Heart right ventricle (tissue), 16 donors: Measurements from ENCODE around the gene IQGAP1. TPM values are rescaled to one million over a fixed set of nuclear protein-coding genes. Genes with fewer than 3 reads are reported as not detected.
A peak's percentile ranks its signal among the peaks of the same experiment; 100 is the strongest.
"Not testable (repeated sequence)": the region's sequence is repeated elsewhere in the genome, so short reads cannot be mapped to it uniquely, and the experiment has no call there.

ENCODE experiments used
- ATAC-seq, 8 donors: fragments of 200-7000 bp; cut with Tn5 transposase; one replicate each; pipeline ENCODE4 v1.9.1; 2020; ENCODE audit warnings: mild to moderate bottlenecking in 8 of 8, moderate library complexity in 8 of 8, moderate number of reproducible peaks in 1 of 8
- DNase-seq, 2 donors: peaks; one replicate each; pipeline ENCODE4 v3.0.0-alpha.2; 2020
- H3K27ac ChIP-seq, 10 donors: fragments of 200-600 bp; sonication (generic) in 2 of 10; one replicate each; pipeline versions ENCODE4 v1.5.0 to v1.8.0; 2020 to 2022; ENCODE audit warnings: mild to moderate bottlenecking in 3 of 10
- H3K27me3 ChIP-seq, 7 donors: fragments of 200-600 bp; one replicate each; pipeline ENCODE4 v1.8.0; 2021 to 2022; ENCODE audit warnings: mild to moderate bottlenecking in 2 of 7
- H3K36me3 ChIP-seq, 9 donors: fragments of 200-600 bp; sonication (generic) in 1 of 9; one replicate each; pipeline versions ENCODE4 v1.5.0 to v1.8.0; 2020 to 2022; ENCODE audit warnings: mild to moderate bottlenecking in 2 of 9
- H3K4me1 ChIP-seq, 9 donors: fragments of 200-600 bp; sonication (generic) in 1 of 9; one replicate each; pipeline versions ENCODE4 v1.5.0 to v1.8.0; 2020 to 2022; ENCODE audit warnings: mild to moderate bottlenecking in 4 of 9
- H3K4me3 ChIP-seq, 10 donors: fragments of 200-600 bp; sonication (generic) in 2 of 10; one replicate each; pipeline versions ENCODE4 v1.5.0 to v1.8.0; 2020 to 2022; ENCODE audit warnings: mild to moderate bottlenecking in 7 of 10, moderate library complexity in 2 of 10
- H3K9me3 ChIP-seq, 11 donors: fragments of 200-600 bp in 10 of 11; sonication (generic) in 2 of 11; one replicate each; pipeline versions ENCODE4 v1.5.0 to v1.8.0; 2013 to 2022; ENCODE audit warnings: mild to moderate bottlenecking in 2 of 11, control low read depth in 1 of 11, moderate library complexity in 1 of 11
- WGBS, 2 donors: extraction: QIAGEN DNeasy Blood & Tissue Kit; methylation state at CpG; one replicate each; pipeline ENCODE4 v1.1.7; 2013; ENCODE audit warnings: inconsistent platforms in 1 of 2; 5-methylcytosine and 5-hydroxymethylcytosine counted together
- intact Hi-C, 10 donors: fragments of 100-400 bp; cut with DNase I; formaldehyde crosslinking; loops; one replicate each; pipeline versions ENCODE4 v1.11.1 to v1.14.2; 2022
- polyA plus RNA-seq, 2 donors: library from polyadenylated mRNA; stranded (reverse); fragments of 200-250 nt; gene quantifications; one replicate each; pipeline ENCODE4 v1.2.3, GENCODE V29; 2013
- total RNA-seq, 10 donors: library from RNA; stranded (reverse); fragmentation: NEBNext Ultra II Directional in 3 of 10; extraction: Animal tissue kit (Norgen Biotek cat#: 25700) in 3 of 10; gene quantifications; one replicate each; pipeline versions ENCODE4 v1.2.1 to v1.2.4, GENCODE V29; 2021 to 2023
- TF ChIP-seq, protein P1 (sequence below), 9 donors: fragments of 200-600 bp; sonication (generic) in 2 of 9; IDR thresholded peaks; one replicate each; pipeline versions ENCODE4 v1.5.0 to v1.8.0; 2021 to 2022; ENCODE audit warnings: antibody characterized with exemption in 9 of 9, mild to moderate bottlenecking in 5 of 9, moderate library complexity in 1 of 9
- donor health status: Arrhythmogenic right ventricular cardiomyopathy.
- donor health status: ischemic (EF 13 %, LVEDD 7.1; RV severe dilation, severe dysfunction).
- donor health status: healthy with polysubstance abuse.
- donor health status: DM: no; HTN: yes; CAD: no.
- donor health status: DM: no; HTN: no; CAD: no.
- donor health status: ischemic (EF 25% LVEDD 6.9; RV normal size, moderate dysfunction).
- donor health status: ischemic (EF 25% LVEDD 5.7; RV mildly dilated, moderate dysfunction).
- donor health status: healthy.
- donor health status: DM: yes; HTN: yes; CAD: no.
- donor health status: Ischemic cardiomyopathy.
- donor health status: ischemic (EF 35%, LVEDD 5.7; RV mildly dilated, moderate dysfunction).
- donor health status: nonischemic (EF 11% LVEDD 7.7; RV severe dilation, severe dysfunction).
- donor health status: DM: yes; HTN: yes; CAD: no.
- donor health status: PGD.
- donor health status: ischemic (EF 29% LVEDD 5.4; RV normal size, mild dysfunction).
- donor health status: nonischemic (EF 23%, LVEDD 6.1; RV moderate dilation, normal function).

IQGAP1 gene
- total and polyA plus RNA-seq, 12 donors, result 28.6 to 81.7 (median 35.0) TPM

DNA sequence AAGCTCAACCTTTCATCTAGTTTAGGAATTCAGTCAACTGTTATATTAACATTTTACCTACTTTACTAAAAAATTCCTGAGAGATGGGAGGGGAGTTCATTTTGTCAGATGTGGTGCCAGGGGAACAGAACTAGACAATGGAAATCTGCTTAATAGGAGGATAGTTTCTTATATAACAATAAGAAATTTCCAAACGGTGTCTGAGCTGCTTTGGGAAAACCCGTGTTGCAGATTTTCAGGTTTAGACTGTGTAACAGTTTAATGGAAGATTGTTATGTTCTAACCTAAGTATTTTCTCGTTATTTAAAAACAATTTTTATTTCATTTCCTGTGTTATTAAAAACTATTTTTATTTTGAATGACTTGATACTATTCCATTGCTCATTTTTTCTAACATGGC, 19.3 kb downstream of the IQGAP1 start:
- ATAC-seq (no peak), DNase-seq (no peak)
- H3K27ac ChIP-seq, result peak overlapping the region in 3 of 10 donors; percentile 5 to 65 (median 29)
- H3K9me3 ChIP-seq, result no peaks in the 10 kb centered on the region
- peaks cover 6 to 89% (median 65%) of the 10 kb centered on the region in 9 donors for H3K4me1 ChIP-seq
- no peak overlapping the region for H3K4me3 ChIP-seq
- intact Hi-C loops, result no loop called here
- 56 to 60% methylated on average over 3 of the region's 3 CpGs for WGBS, 2 donors
- TF ChIP-seq, protein P1, sequence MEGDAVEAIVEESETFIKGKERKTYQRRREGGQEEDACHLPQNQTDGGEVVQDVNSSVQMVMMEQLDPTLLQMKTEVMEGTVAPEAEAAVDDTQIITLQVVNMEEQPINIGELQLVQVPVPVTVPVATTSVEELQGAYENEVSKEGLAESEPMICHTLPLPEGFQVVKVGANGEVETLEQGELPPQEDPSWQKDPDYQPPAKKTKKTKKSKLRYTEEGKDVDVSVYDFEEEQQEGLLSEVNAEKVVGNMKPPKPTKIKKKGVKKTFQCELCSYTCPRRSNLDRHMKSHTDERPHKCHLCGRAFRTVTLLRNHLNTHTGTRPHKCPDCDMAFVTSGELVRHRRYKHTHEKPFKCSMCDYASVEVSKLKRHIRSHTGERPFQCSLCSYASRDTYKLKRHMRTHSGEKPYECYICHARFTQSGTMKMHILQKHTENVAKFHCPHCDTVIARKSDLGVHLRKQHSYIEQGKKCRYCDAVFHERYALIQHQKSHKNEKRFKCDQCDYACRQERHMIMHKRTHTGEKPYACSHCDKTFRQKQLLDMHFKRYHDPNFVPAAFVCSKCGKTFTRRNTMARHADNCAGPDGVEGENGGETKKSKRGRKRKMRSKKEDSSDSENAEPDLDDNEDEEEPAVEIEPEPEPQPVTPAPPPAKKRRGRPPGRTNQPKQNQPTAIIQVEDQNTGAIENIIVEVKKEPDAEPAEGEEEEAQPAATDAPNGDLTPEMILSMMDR (IDR thresholded peaks at IDR 0.05), result no peak
- peaks cover 0 to 10% (median 0%) of the 10 kb centered on the region in 9 donors for H3K36me3 ChIP-seq
- H3K27me3 ChIP-seq, result no peaks in the 10 kb centered on the region

DNA sequence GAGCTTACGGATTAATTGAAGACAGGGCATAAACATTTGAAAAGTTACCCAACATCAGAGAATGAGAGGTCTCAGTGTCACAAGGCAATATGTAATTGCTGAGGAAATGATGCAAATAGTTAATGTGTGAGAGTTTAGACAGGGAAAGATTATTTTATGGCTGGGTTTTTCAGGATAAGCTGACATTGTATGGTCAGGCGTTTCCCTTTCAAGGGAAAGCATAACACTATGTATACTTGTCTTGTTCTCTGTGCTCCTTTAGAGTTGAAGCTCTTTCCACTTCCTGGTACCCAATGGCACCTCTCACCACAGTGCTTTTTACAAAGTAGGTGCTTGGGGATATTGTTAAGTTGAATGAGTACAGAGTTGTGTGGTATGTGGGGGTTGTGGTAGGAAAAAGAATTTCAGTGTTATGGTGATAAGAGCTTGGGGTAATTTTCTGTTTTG, 19.9 kb downstream of the IQGAP1 start:
- H3K4me3 ChIP-seq, result no peak overlapping the region
- no peaks in the 10 kb centered on the region for H3K9me3 ChIP-seq
- no peaks in the 10 kb centered on the region for H3K27me3 ChIP-seq
- ATAC-seq, result peak in 3 of 8 donors; percentile 22 to 40 (median 39)
- 74 to 75% methylated on average over 2 of the region's 2 CpGs for WGBS, 2 donors
- TF ChIP-seq, protein P1 (IDR thresholded peaks at IDR 0.05), result no peak
- H3K36me3 ChIP-seq, result peaks cover 0 to 10% (median 0%) of the 10 kb centered on the region in 9 donors
- peaks cover 8 to 89% (median 65%) of the 10 kb centered on the region in 9 donors for H3K4me1 ChIP-seq
- intact Hi-C loops, result no loop called here
- peak overlapping the region in 3 of 10 donors; percentile 5 to 65 (median 29) for H3K27ac ChIP-seq
- DNase-seq, result no peak

DNA sequence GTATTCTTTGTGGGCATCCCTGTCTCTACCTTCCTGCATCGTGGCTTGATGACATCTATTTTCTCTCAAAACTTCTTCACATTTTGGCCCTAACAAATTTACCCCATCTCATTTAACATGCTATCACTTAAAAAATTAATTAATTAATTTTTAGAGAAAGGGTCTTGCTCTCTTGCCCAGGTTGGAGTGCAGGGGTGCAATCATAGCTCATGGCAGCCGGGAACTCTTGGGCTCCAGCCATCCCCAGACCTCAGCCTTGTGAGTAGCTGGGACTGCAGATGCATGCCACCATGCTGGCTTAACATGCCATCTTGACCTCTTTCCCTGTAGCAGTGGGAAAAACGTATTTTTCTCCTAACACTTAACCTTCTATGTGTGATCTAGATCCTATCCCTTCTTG, 20.6 kb downstream of the IQGAP1 start:
- H3K27ac ChIP-seq, result peak overlapping the region in 2 of 10 donors; percentile 29 to 65
- H3K9me3 ChIP-seq, result no peaks in the 10 kb centered on the region
- WGBS, 2 donors, result 91 to 97% methylated on average over 3 of the region's 3 CpGs
- intact Hi-C loops, result no loop called here
- H3K4me3 ChIP-seq, result no peak overlapping the region
- TF ChIP-seq, protein P1 (IDR thresholded peaks at IDR 0.05), result no peak
- peaks cover 14 to 89% (median 68%) of the 10 kb centered on the region in 9 donors for H3K4me1 ChIP-seq
- DNase-seq (no peak), ATAC-seq (no peak)
- H3K36me3 ChIP-seq, result peaks cover 0 to 10% (median 0%) of the 10 kb centered on the region in 9 donors
- no peaks in the 10 kb centered on the region for H3K27me3 ChIP-seq

DNA sequence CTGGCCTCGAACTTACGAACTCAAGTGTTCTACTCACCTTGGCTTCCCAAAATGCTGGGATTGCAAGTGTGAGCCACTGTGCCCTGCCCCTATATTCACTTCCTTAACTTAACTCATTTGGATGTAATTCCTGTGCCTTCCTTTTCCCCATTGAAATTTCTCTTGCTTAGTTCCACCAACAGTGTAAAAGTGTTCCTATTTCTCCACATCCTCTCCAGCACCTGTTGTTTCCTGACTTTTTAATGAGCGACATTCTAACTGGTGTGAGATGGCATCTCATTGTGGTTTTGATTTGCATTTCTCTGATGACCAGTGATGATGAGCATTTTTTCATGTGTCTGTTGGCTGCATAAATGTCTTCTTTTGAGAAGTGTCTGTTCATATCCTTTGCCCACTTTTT, 21.5 kb downstream of the IQGAP1 start:
- H3K4me1 ChIP-seq, result peaks cover 14 to 89% (median 70%) of the 10 kb centered on the region in 9 donors

GRCh38 chr15:90410316-90410715, 22.3 kb downstream of the IQGAP1 start:
- H3K9me3 ChIP-seq, intact Hi-C loops: not testable (repeated sequence)
- peaks cover 14 to 89% (median 75%) of the 10 kb centered on the region in 9 donors for H3K4me1 ChIP-seq

More for the DNA sequence above, 21.5 kb downstream of the IQGAP1 start:
- H3K27me3 ChIP-seq, DNase-seq, H3K27ac ChIP-seq, intact Hi-C loops, ATAC-seq, H3K9me3 ChIP-seq, H3K36me3 ChIP-seq, H3K4me3 ChIP-seq: not testable (repeated sequence)
- WGBS, 2 donors, result 94 to 97% methylated on average over 3 of the region's 3 CpGs

More at GRCh38 chr15:90410316-90410715, 22.3 kb downstream of the IQGAP1 start:
- not testable (repeated sequence) for DNase-seq, H3K4me3 ChIP-seq, H3K27ac ChIP-seq, ATAC-seq, H3K36me3 ChIP-seq, H3K27me3 ChIP-seq
- WGBS, 2 donors, result 95 to 100% methylated on average over 3 to 4 of the region's 4 CpGs
